ENCODE data around the gene OASL. TPM values are rescaled to one million over a fixed set of nuclear protein-coding genes. Genes with fewer than 3 reads are reported as not detected.
"Not testable (repeated sequence)": the region's sequence is repeated elsewhere in the genome, so short reads cannot be mapped to it uniquely, and the experiment has no call there.

Gene OASL
- total and polyA plus RNA-seq, 2 experiments from 2014 or later: 0.13 to 0.54 TPM

DNA sequence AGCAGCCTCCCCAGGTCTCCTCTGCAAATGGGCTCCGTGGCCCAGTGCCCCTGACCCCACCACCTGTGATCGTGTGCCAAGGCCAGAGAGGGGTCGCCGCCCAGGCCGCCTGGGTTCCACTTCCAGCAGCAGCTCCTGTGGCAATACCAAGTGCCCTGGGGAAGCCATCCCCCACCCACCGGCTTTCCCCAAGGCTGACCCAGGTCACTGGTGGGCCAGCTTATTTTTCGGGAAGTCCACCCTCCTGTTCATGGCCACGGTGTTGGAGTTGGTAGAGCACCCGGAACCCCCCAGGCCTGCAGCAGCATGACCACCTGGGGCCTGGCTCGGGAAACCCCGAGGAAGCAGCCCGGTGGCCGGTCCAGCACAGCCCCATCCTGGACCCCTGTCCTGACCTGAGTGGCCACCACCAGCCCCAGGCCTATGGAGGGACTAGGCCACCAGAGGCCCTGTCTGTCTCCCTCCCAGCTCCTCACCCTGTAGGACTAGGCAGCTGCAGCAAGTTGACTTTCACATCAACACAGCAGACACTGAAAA is 40.8 kb upstream of the OASL start:
- H3K9me2 ChIP-seq (ENCODE audit: insufficient read depth): no peaks in the 10 kb centered on the region
- H3K4me2 ChIP-seq (ENCODE audit: unreplicated experiment): no peak overlapping the region
- in situ Hi-C loops (cut with MboI): no loop called here
- no peak for TF ChIP-seq EZH2 (IDR thresholded peaks at IDR 0.05; ENCODE audit: insufficient read depth, poor library complexity, severe bottlenecking)
- H3K79me2 ChIP-seq (ENCODE audit: insufficient read depth): no peaks in the 10 kb centered on the region
- H3F3A ChIP-seq (ENCODE audit: insufficient read depth): no peaks in the 10 kb centered on the region
- no peaks in the 10 kb centered on the region for H3K4me1 ChIP-seq (ENCODE audit: insufficient read depth)
- WGBS, 2 experiments (ENCODE audit: low coverage in 1 of 2, low lambda C conversion rate in 2 of 2, missing lambda C conversion rate in 2 of 2): 79 to 82% methylated on average over 13 of the region's 13 CpGs
- no peak overlapping the region for H2AFZ ChIP-seq
- no peak overlapping the region for H3K4me3 ChIP-seq
- H3K36me3 ChIP-seq (ENCODE audit: low read depth): no peaks in the 10 kb centered on the region
- H3K27ac ChIP-seq: no peak overlapping the region
- no peaks in the 10 kb centered on the region for H4K20me1 ChIP-seq (ENCODE audit: insufficient read depth)
- no peaks in the 10 kb centered on the region for H3K9me3 ChIP-seq (ENCODE audit: low read depth)
- H3K27me3 ChIP-seq (replicated peaks; ENCODE audit: insufficient read depth): 0 out of 2 replicates have a peak, but pooled peaks cover under 1% of the 10 kb centered on the region
- no peak for DNase-seq
- H3K9ac ChIP-seq: no peak overlapping the region

DNA sequence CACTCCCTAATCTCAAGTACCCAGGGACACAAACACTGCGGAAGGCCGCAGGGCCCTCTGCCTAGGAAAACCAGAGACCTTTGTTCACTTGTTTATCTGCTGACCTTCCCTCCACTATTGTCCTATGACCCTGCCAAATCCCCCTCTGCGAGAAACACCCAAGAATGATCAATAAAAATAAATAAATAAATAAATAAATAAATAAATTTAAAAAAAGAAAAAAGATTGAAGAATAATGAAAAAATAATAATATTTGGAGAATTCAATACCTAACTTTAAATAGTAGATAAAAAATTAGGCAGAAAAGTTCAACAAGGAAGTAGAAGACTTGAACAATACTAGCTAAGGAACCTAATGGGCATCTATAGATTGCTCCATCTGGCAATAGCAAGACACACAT is 38.4 kb upstream of the OASL start:
- H3K36me3 ChIP-seq (ENCODE audit: low read depth); H3K4me3 ChIP-seq; H3K4me2 ChIP-seq (ENCODE audit: unreplicated experiment); H3K27ac ChIP-seq; H3K4me1 ChIP-seq (ENCODE audit: insufficient read depth); in situ Hi-C loops (cut with MboI); H4K20me1 ChIP-seq (ENCODE audit: insufficient read depth); H3K9me3 ChIP-seq (ENCODE audit: low read depth); H2AFZ ChIP-seq; H3K27me3 ChIP-seq (replicated peaks; ENCODE audit: insufficient read depth); H3K9me2 ChIP-seq (ENCODE audit: insufficient read depth); DNase-seq; H3F3A ChIP-seq (ENCODE audit: insufficient read depth); H3K79me2 ChIP-seq (ENCODE audit: insufficient read depth); H3K9ac ChIP-seq: not testable (repeated sequence)
- WGBS, 2 experiments (ENCODE audit: low coverage in 1 of 2, low lambda C conversion rate in 2 of 2, missing lambda C conversion rate in 2 of 2): 90 to 100% methylated on average over 1 of the region's 3 CpGs

DNA sequence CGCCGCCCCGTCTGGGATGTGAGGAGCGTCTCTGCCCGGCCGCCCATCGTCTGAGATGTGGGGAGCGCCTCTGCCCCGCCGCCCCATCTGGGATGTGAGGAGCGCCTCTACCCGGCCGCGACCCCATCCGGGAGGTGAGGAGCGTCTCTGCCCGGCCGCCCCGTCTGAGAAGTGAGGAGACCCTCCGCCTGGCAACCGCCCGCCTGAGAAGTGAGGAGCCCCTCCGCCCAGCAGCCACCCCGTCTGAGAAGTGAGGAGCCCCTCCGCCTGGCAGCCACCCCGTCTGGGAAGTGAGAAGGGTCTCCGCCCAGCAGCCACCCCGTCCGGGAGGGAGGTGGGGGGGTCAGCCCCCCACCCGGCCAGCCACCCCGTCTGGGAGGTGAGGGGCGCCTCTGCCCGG is 36.9 kb upstream of the OASL start:
- H3K79me2 ChIP-seq (ENCODE audit: insufficient read depth); H3K9me2 ChIP-seq (ENCODE audit: insufficient read depth); H3K9ac ChIP-seq; H2AFZ ChIP-seq; H3K4me1 ChIP-seq (ENCODE audit: insufficient read depth); H3F3A ChIP-seq (ENCODE audit: insufficient read depth); H3K4me3 ChIP-seq; H3K27ac ChIP-seq; H3K36me3 ChIP-seq (ENCODE audit: low read depth); H4K20me1 ChIP-seq (ENCODE audit: insufficient read depth); H3K27me3 ChIP-seq (replicated peaks; ENCODE audit: insufficient read depth); in situ Hi-C loops (cut with MboI); H3K9me3 ChIP-seq (ENCODE audit: low read depth); DNase-seq; H3K4me2 ChIP-seq (ENCODE audit: unreplicated experiment): not testable (repeated sequence)
- WGBS, 2 experiments (ENCODE audit: low coverage in 1 of 2, low lambda C conversion rate in 2 of 2, missing lambda C conversion rate in 2 of 2): 79 to 98% methylated on average over 6 to 32 of the region's 33 CpGs

DNA sequence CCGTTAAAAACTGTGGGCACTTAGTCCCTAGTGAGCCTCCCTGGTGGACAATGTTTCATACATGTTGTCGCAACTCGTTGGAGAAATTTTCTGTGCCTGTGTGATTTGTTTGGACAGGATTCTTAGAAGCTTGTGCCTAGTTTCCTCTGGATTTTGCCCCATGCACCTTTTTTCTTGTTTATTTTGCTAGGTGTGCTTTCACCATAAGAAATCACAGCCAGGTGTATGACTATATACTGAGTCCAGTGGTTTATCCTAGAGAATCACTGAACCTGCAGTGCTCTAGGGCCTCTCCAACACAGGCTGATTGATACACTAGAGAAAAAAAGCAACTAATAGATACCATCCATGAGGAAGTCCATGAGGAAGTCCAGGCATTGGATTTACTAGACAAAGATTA is 33.1 kb upstream of the OASL start:
- Histone ChIP-seq H3K36me3 (ENCODE audit: low read depth) (no peaks in the 10 kb centered on the region), H3K27me3 (replicated peaks; ENCODE audit: insufficient read depth) (peaks cover 22% of the 10 kb centered on the region), H3K27ac (no peak overlapping the region), H3K9me2 (ENCODE audit: insufficient read depth) (no peaks in the 10 kb centered on the region), H3K9me3 (ENCODE audit: low read depth) (no peaks in the 10 kb centered on the region), H3K4me2 (ENCODE audit: unreplicated experiment) (no peak overlapping the region), H3F3A (ENCODE audit: insufficient read depth) (no peaks in the 10 kb centered on the region), H3K4me1 (ENCODE audit: insufficient read depth) (no peaks in the 10 kb centered on the region), H3K79me2 (ENCODE audit: insufficient read depth) (no peaks in the 10 kb centered on the region), H3K9ac (no peak overlapping the region), H4K20me1 (ENCODE audit: insufficient read depth) (no peaks in the 10 kb centered on the region), H3K4me3 (no peak overlapping the region), H2AFZ (no peak overlapping the region)
- TF ChIP-seq EZH2 (IDR thresholded peaks at IDR 0.05; ENCODE audit: insufficient read depth, poor library complexity, severe bottlenecking) (no peak), EZH2phosphoT487 (IDR thresholded peaks at IDR 0.05; ENCODE audit: insufficient read depth, low read depth) (no peak)
- 70 to 81% methylated on average over 3 of the region's 3 CpGs for WGBS, 2 experiments (ENCODE audit: low coverage in 1 of 2, low lambda C conversion rate in 2 of 2, missing lambda C conversion rate in 2 of 2)
- in situ Hi-C loops (cut with MboI): no loop called here
- no peak for DNase-seq

DNA sequence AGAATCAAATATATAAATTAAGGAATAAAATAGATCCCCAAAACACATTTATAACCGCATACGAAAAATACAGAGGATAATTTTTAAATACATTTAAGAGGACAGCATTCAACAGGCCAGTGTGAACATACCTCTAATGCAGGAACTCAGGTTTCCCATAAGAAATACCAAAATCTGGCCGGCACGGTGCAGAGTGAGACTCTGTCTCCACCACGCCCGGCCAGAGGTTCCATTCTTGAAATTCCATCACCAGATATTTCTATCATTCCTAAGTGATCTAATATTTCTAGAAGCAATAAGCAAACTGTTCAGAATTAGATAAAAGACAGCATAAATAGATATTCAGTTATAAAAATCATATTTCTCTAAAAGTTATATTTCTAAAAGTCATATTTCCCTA is 30.2 kb upstream of the OASL start:
- Histone ChIP-seq H3K4me3 (no peak overlapping the region), H3K79me2 (ENCODE audit: insufficient read depth) (no peaks in the 10 kb centered on the region), H3K9ac (no peak overlapping the region), H3K27me3 (replicated peaks; ENCODE audit: insufficient read depth) (peaks cover 22% of the 10 kb centered on the region), H3K4me1 (ENCODE audit: insufficient read depth) (no peaks in the 10 kb centered on the region), H3K9me3 (ENCODE audit: low read depth) (no peaks in the 10 kb centered on the region), H3K9me2 (ENCODE audit: insufficient read depth) (no peaks in the 10 kb centered on the region), H2AFZ (no peak overlapping the region), H4K20me1 (ENCODE audit: insufficient read depth) (no peaks in the 10 kb centered on the region), H3K4me2 (ENCODE audit: unreplicated experiment) (no peak overlapping the region), H3F3A (ENCODE audit: insufficient read depth) (no peaks in the 10 kb centered on the region), H3K27ac (no peak overlapping the region), H3K36me3 (ENCODE audit: low read depth) (no peaks in the 10 kb centered on the region)
- in situ Hi-C loops (cut with MboI): no loop called here
- 42 to 44% methylated on average over 6 of the region's 6 CpGs for WGBS, 2 experiments (ENCODE audit: low coverage in 1 of 2, low lambda C conversion rate in 2 of 2, missing lambda C conversion rate in 2 of 2)
- no peak for DNase-seq
- no peak for TF ChIP-seq EZH2 (IDR thresholded peaks at IDR 0.05; ENCODE audit: insufficient read depth, poor library complexity, severe bottlenecking)
- no peak for TF ChIP-seq EZH2phosphoT487 (IDR thresholded peaks at IDR 0.05; ENCODE audit: insufficient read depth, low read depth)

Data from GM23248 (cell line).